Left forelimb (tissue), 1 donor: Measurements from ENCODE around the gene FANCF.

ENCODE experiments used
- DNase-seq: peaks from one replicate; pipeline ENCODE4 v3.0.0-alpha.2; 2018; ENCODE audit warnings: low spot score

The FANCF gene

GRCh38 chr11:22626573-22627239 is 1.1 kb upstream of the FANCF start:
- no peak for DNase-seq

GRCh38 chr11:22624742-22625447 is 728 bp downstream of the FANCF start:
- no peak for DNase-seq

- no peak for DNase-seq
Observed at GRCh38 chr11:22617868-22618267, 7.8 kb downstream of the FANCF start.

DNA sequence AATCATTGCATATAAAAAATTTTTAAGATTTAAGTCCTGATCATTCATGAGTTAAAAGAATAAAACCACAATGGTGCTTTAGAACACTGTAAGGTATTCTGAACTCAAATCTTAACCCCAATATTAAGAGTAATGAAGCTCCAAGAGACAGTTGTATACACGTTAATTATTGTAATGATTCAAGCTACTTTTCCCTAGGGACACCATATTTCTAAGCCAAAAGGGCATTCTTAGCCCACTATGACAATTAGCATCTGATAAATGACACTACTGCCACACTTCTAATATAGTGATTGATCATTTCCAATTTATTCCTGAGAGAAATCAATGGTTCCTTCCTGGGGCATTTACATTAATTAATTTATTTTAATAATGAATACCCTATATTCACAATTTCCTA is 21.7 kb downstream of the FANCF start:
- DNase-seq: no peak

DNA sequence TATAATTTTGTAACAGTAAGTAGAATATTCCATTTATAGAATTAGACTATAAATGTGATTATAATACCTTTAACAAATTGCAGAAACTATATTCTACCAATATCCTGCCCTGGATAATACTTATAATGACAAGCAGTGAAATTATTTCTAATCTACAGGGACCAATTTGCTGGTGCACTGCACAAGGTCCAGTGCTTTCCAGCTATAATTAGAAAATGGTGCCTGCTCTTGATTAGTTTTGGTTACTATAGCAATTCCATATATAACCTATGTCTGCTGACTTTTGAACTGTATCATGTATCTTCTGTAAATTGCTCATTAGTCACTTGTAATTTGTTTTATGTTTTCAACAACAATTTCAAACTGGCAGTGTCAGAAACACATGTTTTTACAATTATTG is 23.1 kb downstream of the FANCF start:
- DNase-seq: no peak

GRCh38 chr11:22599458-22599857 is 26.2 kb downstream of the FANCF start:
- DNase-seq: no peak

DNA sequence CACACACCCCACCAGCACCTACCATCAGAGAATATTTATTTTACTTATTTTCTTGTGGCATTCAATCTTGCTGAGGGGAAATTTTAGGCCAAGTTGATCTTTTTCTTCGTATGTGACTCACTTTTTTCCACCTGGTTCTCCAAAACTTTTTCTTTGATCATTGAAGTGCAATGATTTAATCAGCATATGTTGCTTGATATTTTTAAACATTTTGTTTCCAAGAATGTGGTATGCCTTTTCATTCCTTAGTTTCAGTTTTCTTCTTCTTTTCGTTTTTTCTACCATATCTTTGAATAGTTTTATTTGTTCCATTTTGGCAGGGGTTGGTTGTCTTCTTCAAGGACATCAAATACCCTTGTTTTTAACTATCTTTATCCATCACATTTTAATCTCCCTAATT is 28.6 kb downstream of the FANCF start:
- DNase-seq: no peak

DNA sequence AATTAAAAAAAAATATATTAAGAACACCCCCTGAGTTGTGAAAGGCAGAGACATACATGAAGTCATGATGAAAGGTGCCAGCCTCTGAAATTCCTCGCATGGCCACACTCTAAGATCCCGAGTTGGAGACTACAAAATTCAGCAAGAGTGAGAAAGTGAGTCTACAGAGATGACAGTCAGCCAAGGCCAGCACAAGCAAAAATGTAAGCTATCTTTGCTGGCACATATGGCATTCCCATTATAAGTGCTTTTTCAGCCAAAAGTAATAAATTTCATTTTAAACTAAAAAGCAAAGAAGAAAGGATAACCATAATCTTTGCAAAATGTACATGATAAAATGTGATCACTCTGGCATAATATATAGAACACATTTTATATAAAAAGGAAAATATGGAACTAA is 40.6 kb downstream of the FANCF start:
- DNase-seq: no peak

DNA sequence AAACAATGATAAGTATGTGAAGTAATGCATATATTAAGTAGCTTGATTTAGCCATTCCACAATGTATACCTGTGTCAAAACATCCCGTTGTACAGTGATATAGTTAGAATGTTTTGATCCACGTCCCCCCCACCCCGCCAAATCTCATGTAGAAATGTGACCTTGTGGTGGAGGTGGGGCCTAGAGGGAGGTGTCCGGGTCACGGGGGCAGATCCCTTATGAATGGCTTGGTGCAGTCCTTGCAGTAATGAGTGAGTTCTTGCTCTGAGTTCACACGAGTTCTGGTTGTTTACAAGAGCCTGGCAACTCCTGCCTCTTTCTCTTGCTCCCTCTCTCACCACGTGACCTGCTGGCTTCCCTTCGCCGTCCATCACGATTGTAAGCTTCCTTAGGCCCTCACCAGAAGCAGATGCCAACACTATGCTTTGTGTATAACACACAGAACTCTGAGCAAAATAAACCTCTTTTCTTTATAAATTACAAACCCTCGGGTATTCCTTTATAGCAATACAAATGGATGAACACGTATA is 41.6 kb downstream of the FANCF start:
- DNase-seq: no peak

GRCh38 chr11:22582151-22582410 is 43.5 kb downstream of the FANCF start:
- DNase-seq: no peak

DNA sequence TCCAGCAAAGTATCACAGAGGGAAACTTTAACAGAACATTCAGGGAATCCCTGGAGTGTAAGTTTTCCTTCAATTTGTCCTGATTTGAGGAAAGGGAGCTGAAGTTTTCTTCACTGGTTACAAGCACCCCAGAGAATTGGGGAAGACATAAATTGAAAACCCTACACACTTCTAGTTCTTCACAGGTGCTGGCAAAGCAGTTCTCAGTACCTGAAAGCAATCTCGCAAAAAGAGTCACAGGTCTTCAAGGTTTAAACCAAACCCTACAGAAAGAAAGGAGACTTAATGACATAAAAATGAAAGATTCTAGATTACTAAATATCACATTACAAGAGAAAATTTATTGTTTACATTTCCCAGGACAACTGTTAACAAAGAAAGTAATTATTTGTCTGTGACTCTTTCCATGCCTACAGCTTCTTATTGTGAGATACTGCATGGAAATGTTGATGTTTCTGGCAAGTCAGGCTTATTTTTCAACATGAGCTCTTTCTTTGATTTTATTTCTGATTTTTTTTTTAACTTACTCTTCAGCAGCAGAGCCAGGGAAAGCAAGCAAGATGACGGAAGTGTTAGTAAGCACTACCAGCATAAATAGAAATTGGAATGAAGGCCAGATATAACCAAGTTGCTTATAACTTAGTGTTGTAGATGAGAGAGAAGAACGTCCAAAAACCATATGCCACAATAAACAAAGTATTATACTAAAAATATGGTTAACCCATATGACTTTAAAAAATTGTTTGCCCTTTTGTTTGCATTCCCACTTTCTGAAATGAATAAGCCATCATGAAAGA is 44.1 kb downstream of the FANCF start:
- DNase-seq: no peak

- DNase-seq: no peak
Observed at GRCh38 chr11:22577854-22578253, 47.8 kb downstream of the FANCF start.
